Measurements from ENCODE around the gene TFAP2C.

DNA sequence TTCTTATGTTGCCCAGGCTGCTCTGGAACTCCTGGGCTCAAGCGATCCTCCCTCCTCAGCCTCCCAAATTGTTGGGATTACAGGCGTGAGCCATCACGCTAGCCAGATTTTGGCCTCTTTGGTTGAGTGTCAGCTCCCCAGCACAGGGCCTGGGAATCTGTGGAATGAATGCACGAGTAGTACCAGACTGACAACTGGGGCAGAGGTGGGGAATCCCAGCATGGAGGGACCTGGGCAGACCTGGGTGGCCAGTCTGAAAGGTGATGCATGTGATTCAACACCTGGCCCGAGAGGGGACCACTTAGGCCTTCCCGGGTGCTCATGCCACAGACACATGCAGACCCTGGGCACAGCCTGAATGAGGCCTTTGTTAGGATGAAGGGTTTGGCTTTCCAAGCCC lies 19.0 kb upstream of the TFAP2C start:
- TF ChIP-seq, protein P1, sequence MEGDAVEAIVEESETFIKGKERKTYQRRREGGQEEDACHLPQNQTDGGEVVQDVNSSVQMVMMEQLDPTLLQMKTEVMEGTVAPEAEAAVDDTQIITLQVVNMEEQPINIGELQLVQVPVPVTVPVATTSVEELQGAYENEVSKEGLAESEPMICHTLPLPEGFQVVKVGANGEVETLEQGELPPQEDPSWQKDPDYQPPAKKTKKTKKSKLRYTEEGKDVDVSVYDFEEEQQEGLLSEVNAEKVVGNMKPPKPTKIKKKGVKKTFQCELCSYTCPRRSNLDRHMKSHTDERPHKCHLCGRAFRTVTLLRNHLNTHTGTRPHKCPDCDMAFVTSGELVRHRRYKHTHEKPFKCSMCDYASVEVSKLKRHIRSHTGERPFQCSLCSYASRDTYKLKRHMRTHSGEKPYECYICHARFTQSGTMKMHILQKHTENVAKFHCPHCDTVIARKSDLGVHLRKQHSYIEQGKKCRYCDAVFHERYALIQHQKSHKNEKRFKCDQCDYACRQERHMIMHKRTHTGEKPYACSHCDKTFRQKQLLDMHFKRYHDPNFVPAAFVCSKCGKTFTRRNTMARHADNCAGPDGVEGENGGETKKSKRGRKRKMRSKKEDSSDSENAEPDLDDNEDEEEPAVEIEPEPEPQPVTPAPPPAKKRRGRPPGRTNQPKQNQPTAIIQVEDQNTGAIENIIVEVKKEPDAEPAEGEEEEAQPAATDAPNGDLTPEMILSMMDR (conservative IDR thresholded peaks at IDR 0.05), result no peak
- no peak for TF ChIP-seq EZH2 (IDR thresholded peaks at IDR 0.05; ENCODE audit: low read depth)
